ENCODE results near the gene CRYBB1.

CRYBB1 gene

DNA sequence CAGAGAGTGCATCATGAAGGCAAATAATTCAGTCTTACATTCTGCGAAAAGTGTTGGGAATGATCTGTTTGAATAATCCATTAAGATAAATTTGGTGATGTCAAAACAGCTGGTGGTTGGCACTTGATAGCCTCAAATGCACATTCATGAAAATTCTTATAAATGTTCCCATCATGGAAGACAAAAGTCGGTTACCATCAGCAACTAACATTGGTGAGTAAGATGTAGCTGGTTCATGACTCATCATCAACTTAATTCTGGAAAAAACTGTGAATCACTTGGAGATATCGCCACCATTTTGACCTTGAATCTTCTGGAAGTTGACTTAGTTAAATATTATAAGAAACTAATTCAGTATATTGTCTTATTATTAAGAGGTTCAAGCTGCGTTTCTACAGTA is 11.2 kb downstream of the CRYBB1 start:
- TF ChIP-seq, protein P1, sequence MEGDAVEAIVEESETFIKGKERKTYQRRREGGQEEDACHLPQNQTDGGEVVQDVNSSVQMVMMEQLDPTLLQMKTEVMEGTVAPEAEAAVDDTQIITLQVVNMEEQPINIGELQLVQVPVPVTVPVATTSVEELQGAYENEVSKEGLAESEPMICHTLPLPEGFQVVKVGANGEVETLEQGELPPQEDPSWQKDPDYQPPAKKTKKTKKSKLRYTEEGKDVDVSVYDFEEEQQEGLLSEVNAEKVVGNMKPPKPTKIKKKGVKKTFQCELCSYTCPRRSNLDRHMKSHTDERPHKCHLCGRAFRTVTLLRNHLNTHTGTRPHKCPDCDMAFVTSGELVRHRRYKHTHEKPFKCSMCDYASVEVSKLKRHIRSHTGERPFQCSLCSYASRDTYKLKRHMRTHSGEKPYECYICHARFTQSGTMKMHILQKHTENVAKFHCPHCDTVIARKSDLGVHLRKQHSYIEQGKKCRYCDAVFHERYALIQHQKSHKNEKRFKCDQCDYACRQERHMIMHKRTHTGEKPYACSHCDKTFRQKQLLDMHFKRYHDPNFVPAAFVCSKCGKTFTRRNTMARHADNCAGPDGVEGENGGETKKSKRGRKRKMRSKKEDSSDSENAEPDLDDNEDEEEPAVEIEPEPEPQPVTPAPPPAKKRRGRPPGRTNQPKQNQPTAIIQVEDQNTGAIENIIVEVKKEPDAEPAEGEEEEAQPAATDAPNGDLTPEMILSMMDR (IDR thresholded peaks at IDR 0.05): no peak
- H3K27ac ChIP-seq: no peak overlapping the region

DNA sequence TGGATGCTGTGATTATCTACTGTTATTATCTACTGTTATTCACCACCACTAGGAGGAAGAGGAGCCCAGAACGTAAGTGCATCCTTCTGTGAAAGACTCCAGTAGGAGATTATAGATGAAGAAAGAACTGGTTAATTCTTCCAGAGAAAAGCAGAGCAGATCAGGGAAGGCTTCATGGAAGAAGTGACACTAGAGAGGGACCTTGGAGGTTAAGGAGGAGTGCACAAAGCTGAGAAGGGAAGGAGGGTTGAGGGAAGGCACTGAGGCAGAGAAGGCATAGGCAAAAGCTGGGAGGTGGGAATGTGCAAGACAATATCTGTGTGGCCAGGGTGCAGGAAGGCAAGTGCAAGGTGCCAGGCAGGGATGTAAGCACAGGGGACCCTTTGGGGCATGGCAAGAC is 13.5 kb downstream of the CRYBB1 start:
- Histone ChIP-seq H3K4me3 (no peak overlapping the region), H3K27ac (no peak overlapping the region)
- DNase-seq (ENCODE audit: low spot score): no peak
- TF ChIP-seq, protein P1 (IDR thresholded peaks at IDR 0.05): no peak

More for the DNA sequence above, 11.2 kb downstream of the CRYBB1 start:
- no peak overlapping the region for H3K4me3 ChIP-seq
- DNase-seq (ENCODE audit: low spot score): no peak

DNA sequence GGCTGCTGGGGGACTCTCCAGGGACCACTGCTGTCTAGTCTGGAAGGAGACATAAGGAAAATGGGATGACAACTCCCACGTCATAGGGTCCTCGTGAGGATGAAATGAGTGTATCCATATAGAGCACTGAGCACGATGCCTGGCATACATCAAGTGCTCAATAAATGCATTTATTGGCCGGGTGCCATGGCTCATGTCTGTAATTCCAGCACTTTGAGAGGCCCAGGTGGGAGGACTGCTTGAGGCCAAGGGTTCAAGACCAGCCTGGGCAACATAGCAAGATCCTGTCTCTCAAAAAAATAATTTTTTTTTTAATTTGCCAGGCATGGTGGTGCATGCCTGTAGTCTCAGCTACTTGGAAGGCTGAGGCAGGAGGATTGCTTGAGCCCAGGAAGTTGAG is 15.7 kb downstream of the CRYBB1 start:
- Histone ChIP-seq H3K4me3 (no peak overlapping the region), H3K27ac (no peak overlapping the region)
- no peak for DNase-seq (ENCODE audit: low spot score)
- TF ChIP-seq, protein P1 (IDR thresholded peaks at IDR 0.05): no peak

DNA sequence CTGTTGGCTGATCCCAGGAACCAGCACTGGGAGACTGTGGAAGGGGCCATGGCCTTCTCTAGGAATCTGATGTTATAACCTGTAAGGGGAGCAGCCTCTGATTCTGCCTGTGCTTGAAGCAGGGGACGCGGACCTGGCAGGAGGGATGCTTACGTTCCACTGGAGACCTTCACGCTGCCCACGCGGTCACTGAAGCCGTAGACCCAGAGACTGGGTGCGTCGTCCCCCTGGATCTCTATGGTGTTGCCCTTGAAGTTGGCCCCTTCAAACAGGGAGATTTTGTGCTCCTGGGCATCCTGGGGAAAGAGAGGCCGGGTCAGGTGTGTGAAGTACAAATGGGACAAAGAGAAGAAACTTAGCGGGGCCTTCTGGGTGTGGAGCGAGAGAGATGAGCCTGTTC is 16.1 kb downstream of the CRYBB1 start:
- no peak for DNase-seq (ENCODE audit: low spot score)
- TF ChIP-seq, protein P1 (IDR thresholded peaks at IDR 0.05): no peak
- no peak overlapping the region for H3K27ac ChIP-seq
- no peak overlapping the region for H3K4me3 ChIP-seq

DNA sequence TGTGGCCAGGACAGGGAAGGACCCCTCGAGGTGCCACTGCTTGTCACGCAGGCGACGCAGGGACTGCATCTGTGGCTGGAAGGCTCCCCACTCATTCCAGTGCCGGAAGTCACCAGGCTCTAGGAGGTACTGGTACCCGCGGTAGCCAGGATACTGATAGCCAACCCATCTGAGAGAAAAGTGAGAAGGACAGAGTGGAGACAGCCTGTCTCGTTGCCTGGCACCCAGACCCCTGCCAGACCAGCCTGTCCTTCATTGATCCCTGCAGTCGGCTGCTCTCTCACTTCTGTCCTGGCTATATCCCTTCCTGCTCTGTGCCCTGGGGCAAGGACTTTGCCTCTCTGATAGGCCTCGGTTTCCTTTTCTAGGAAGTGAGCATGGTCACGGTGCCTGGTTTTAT is 18.3 kb downstream of the CRYBB1 start:
- Histone ChIP-seq H3K4me3 (no peak overlapping the region), H3K27ac (no peak overlapping the region)
- TF ChIP-seq, protein P1 (IDR thresholded peaks at IDR 0.05): no peak
- DNase-seq (ENCODE audit: low spot score): no peak

DNA sequence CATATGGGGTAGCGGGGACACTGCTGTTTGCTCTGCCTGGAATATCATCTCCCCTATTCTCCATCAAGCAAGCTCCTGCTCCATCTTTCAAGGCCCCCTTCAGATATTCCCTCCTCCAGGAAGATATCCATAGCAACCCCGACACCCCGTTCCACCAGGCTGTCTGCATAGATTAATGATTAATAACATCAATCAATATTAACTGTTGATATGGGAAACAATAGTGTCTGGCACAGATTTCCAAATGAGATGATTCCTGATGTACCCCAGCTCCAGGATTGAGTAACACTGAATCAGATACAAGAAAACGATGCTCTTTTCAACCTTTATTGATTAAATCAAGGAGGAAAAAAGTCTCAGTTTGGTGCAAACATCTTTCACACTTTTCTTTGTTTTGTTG is 20.3 kb downstream of the CRYBB1 start:
- TF ChIP-seq, protein P1 (IDR thresholded peaks at IDR 0.05): no peak
- no peak overlapping the region for H3K4me3 ChIP-seq
- DNase-seq (ENCODE audit: low spot score): no peak
- no peak overlapping the region for H3K27ac ChIP-seq

DNA sequence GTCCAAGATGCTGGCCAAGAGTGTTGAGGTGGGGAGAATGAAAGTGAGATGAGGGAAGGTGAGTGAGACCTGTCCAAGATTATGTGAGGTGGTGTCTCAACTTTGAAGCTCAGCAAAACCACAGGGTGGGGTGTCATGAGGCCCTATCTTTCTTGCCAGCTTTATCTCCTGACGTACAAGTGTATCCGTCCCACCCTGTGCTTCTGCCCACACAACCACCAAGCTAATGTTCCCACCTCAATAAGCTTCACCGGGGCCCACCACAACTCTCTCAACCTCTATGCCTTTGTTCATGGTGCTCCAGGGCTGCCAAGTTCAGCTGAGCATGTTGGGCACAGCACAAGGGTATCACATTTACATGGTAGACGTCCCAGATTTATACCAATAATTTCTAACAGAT is 20.8 kb downstream of the CRYBB1 start:
- no peak overlapping the region for H3K27ac ChIP-seq
- no peak for DNase-seq (ENCODE audit: low spot score)
- no peak overlapping the region for H3K4me3 ChIP-seq
- TF ChIP-seq, protein P1 (IDR thresholded peaks at IDR 0.05): no peak
